Urothelium cell line (cell line): Measurements from ENCODE around the gene FAAP100.

Source experiments
- DNase-seq: peaks from one replicate; pipeline ENCODE4 v3.0.0; 2011; ENCODE audit warnings: low spot score, mixed read lengths
- FAIRE-seq: peaks from 2 replicates; lab custom pipeline; 2011; peaks lifted over from hg19 to GRCh38; lab: Jason Lieb, UNC

Gene FAAP100

DNA sequence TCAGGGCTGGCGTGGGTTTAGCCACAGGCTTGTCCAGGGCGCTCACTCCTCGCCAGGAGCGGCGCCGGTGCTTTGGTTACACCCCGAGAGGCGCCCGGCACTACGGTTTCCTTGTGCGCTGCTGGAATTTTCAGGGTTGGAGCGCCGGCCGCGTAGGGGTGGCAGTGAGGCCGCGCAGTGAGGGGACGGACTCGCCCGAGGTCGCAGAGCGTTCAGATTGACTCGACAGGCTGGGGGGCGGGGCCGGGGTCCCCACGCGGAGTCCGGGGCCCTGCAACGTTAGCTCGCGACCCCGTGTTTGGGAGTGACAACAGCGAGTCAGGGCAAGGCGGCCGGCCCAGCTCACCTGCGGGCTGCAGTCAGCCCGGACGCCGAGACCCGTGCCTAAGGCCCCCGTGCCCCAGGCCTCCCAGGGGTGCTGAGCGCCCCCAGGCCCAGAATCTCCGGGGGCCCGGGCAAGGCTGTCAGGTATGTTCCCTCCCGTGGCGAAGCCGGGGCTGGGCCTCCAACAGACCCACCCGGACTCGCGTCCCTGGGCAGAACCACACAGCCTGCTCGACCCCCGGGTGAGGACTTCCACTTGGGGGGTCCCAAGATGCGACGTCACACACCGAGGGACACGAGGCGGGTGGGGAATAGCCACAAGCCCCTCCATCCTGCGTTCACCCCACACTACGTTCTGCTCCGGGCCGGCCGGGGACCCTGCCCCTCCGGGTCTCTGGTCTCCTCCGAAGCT, 38.2 kb downstream of the FAAP100 start:
- DNase-seq (peak; percentile 66), FAIRE-seq (no peak)

GRCh38 chr17:81513372-81513752, 38.8 kb downstream of the FAAP100 start:
- peak; percentile 59 for DNase-seq
- no peak for FAIRE-seq

DNA sequence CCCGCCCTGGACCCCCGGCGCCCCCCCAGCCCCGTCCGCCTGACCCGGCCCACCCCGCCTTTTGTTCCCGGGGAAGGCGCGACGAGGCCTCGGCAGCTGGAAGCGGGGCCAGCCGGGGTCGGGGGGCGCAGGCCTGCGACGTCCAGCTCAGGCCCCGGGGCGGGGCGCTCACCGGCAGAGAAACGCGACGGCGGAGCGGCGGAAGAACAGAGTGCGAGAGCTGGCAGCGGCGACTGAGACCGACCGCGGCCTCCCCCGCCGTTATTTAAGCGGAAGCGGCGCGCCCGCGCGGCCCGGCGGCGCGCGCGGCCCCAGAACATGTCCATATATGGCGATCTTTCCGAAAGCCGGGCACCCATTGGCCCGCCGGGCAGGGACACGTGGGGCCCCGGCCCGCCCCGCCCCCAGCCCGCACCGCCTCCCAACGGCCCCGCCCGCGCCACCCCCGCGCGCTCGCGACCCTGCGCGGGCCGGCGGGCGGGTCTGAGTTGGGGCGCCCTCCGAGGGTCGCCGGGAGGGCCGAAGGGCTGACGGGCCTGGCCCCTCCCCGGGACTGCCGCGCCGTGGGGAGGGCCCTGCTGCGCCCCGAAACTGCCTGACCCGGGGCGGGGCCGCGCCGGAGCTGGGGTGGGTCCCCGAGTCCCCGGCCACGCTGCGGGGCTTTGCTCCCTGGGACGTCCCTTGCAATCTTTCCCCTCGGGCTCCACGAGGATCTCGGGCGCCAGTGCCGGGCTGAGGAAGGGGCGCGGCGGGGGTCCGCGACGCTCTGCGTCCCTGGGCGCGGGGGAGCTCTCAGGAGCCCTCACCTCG, 39.4 kb downstream of the FAAP100 start, which contains the start of gene ACTG1:
Gene ACTG1, minus strand, starts transcription at position 238 of the 810 bp plus-strand sequence. CDS start 445 bp downstream, outside the sequence.
- DNase-seq, result peak; percentile 99
- FAIRE-seq, result no peak

- DNase-seq (no peak), FAIRE-seq (peak; percentile 53)
Observed at GRCh38 chr17:81511804-81512561, 40.2 kb downstream of the FAAP100 start.

GRCh38 chr17:81511554-81511803, 40.7 kb downstream of the FAAP100 start:
- FAIRE-seq, result no peak
- DNase-seq, result no peak

- peak; percentile 77 for FAIRE-seq
Observed at GRCh38 chr17:81510785-81511553, 41.2 kb downstream of the FAAP100 start.

GRCh38 chr17:81509972-81510784, 42.0 kb downstream of the FAAP100 start:
- FAIRE-seq (no peak), DNase-seq (no peak)

More at GRCh38 chr17:81510785-81511553, 41.2 kb downstream of the FAAP100 start:
- DNase-seq, result no peak

GRCh38 chr17:81509207-81509971, 42.8 kb downstream of the FAAP100 start:
- FAIRE-seq, result no peak
- no peak for DNase-seq

- FAIRE-seq (peak; percentile 27), DNase-seq (no peak)
Observed at GRCh38 chr17:81508639-81509206, 43.4 kb downstream of the FAAP100 start.

DNA sequence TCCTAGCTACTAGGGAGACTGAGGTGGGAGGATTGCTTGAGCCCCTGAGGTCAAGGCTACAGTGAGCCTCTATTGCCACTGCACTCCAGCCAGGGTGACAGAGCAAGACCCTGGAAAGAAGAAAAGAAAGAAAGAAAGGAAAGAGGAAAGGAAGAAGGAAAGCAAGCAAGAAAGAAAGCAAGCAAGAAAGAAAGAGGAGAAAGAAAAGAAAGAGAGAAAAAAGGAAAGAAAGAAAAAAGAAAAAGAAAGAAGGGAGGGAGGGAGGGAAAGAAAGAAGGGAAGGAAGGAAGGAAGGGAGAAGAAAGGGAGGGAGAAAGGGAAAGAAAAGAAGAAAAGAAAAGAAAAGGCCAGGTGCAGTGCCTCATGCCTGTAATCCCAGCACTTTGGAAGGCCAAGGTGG, 48.5 kb downstream of the FAAP100 start:
- no peak for FAIRE-seq
- no peak for DNase-seq

DNA sequence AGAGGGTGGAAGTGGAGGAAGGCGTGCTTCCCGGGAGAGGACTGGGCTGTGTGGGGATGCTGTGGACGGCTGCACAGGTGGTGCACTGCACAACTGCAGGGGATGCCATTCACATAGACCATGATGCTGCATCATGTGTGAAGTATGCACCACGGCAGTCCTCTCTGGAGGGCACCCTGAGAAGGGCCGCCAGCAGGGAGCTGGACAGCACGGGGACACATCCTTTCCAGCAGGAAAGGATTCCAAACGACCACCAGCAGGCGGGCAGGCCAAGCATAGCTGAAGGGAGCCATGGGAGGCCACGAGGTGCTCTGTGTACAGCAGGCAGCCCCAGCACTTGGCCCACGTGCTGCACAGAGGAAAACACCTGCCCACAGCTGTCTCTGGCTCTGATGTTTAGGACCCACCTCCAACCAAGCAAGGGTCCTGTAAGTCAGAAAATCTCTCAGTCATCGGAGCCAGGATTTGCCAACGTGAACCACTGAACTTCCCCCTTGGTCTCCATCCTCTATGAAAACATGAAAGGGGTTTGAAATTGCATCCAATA, 49.6 kb downstream of the FAAP100 start:
- DNase-seq (no peak), FAIRE-seq (peak; percentile 44)

GRCh38 chr17:81500047-81500446, 52.1 kb downstream of the FAAP100 start:
- DNase-seq (no peak), FAIRE-seq (no peak)

DNA sequence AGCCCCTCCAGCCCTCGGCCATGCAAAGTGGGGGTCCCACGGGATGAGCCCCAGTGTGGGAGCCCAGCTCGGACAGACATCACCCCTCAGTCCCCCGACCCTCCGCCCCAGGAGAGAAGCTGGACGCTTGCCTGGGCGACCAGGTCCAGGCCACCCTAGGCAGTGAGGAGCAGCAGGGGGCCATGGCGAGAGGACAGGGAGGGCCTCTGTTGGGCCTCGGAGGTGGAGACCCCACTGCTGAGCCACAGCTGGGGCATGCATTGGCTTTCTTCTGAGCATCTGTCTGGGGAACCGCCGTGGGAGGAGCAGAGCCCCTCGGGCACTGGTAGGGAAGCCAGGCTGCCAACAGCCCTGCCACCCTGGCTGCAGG, 52.6 kb downstream of the FAAP100 start:
- no peak for FAIRE-seq
- no peak for DNase-seq

GRCh38 chr17:81498953-81499600, 53.1 kb downstream of the FAAP100 start:
- no peak for DNase-seq
- no peak for FAIRE-seq

GRCh38 chr17:81494626-81495377, 57.4 kb downstream of the FAAP100 start:
- FAIRE-seq, result peak; percentile 56
- no peak for DNase-seq

DNA sequence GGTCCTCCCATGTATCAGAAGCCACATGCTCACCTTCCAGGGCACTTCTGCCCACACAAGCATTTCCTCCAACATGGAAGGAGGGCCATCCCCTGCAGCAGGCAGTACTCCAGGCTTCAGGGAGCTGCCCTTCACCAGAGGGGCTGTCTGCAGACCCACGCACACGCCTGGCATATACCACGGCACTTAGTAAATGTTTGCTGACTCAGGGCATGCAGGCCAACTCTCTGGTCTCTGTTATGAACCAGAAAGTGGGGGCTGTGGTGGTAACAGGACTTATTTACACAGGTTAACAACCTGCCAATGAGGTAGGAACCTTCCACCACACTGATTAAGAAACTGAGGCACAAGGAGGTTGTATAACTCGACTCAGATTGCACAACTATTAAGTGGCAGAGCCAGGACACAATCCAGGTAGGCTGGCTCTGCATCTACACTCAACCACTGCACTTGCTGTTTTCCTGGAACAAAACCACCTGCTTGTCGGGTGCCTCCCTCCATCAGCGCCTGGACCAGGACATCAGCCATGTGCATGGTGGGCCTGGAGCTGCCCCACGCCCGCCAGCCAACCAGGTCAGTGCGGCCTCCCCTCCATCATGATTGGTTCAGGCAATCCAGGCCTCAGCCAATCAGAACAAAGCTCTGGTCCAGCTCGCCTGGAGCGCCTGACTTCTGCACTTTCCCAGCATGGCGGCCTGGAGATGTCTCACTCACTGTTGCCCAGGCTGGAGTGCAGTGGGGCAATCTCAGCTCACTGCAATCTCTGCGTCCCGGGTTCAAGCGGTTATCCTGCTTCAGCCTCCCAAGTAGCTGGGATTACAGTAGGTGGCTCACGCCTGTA, 58.7 kb downstream of the FAAP100 start:
- no peak for DNase-seq
- peak; percentile 62 for FAIRE-seq

GRCh38 chr17:81492706-81493105, 59.4 kb downstream of the FAAP100 start:
- DNase-seq (no peak), FAIRE-seq (no peak)
